ENCODE data around the gene MTMR12. TPM values are rescaled to one million over a fixed set of nuclear protein-coding genes. Genes with fewer than 3 reads are reported as not detected.

Gene MTMR12
- total and polyA plus RNA-seq, 2 experiments from 2014 or later: 5.5 to 13.4 TPM

DNA sequence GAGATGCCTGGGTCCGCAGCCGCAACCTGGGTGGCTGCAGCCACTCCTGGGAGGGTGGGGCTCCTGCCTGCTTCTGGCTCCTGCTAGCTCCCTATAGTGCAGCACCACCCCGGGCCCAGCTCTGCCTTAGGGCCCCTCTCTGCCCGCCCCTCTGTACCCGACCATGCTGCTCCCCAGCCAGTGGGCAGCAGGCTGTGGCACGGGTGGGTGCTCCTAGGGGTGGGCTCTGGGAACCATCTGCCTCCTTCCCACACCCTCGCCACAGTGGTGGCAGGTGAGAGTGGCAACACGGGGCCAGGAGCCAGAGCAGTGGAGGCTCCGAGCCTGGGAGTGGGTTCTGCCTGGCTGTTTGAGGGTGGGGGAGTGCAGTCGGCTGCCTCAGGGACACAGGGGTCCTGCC lies 7.8 kb upstream of the MTMR12 start:
- H3K36me3 ChIP-seq (ENCODE audit: low read depth): no peaks in the 10 kb centered on the region
- H3K9me3 ChIP-seq (ENCODE audit: low read depth): no peaks in the 10 kb centered on the region
- no peak overlapping the region for H3K4me2 ChIP-seq (ENCODE audit: unreplicated experiment)
- H3F3A ChIP-seq (ENCODE audit: insufficient read depth): no peaks in the 10 kb centered on the region
- no peak overlapping the region for H2AFZ ChIP-seq
- H3K27ac ChIP-seq: no peak overlapping the region
- DNase-seq: no peak
- 0 out of 2 replicates have a peak, but pooled peaks cover 5% of the 10 kb centered on the region for H3K4me1 ChIP-seq (ENCODE audit: insufficient read depth)
- H3K9ac ChIP-seq: no peak overlapping the region
- H4K20me1 ChIP-seq (ENCODE audit: insufficient read depth): no peaks in the 10 kb centered on the region
- H3K27me3 ChIP-seq (replicated peaks; ENCODE audit: insufficient read depth): no peaks in the 10 kb centered on the region
- no peaks in the 10 kb centered on the region for H3K9me2 ChIP-seq (ENCODE audit: insufficient read depth)
- 70 to 73% methylated on average over 8 to 10 of the region's 10 CpGs for WGBS, 2 experiments (ENCODE audit: low coverage in 1 of 2, low lambda C conversion rate in 2 of 2, missing lambda C conversion rate in 2 of 2)
- TF ChIP-seq EZH2 (IDR thresholded peaks at IDR 0.05; ENCODE audit: insufficient read depth, poor library complexity, severe bottlenecking) (no peak), EZH2phosphoT487 (IDR thresholded peaks at IDR 0.05; ENCODE audit: insufficient read depth, low read depth) (no peak)
- H3K4me3 ChIP-seq: no peak overlapping the region
- in situ Hi-C loops (cut with MboI): loop anchor here (25.0 kb wide), 1 partner anchor 483 kb away; no protein-coding TSS in a partner anchor
- H3K79me2 ChIP-seq (ENCODE audit: insufficient read depth): no peaks in the 10 kb centered on the region

DNA sequence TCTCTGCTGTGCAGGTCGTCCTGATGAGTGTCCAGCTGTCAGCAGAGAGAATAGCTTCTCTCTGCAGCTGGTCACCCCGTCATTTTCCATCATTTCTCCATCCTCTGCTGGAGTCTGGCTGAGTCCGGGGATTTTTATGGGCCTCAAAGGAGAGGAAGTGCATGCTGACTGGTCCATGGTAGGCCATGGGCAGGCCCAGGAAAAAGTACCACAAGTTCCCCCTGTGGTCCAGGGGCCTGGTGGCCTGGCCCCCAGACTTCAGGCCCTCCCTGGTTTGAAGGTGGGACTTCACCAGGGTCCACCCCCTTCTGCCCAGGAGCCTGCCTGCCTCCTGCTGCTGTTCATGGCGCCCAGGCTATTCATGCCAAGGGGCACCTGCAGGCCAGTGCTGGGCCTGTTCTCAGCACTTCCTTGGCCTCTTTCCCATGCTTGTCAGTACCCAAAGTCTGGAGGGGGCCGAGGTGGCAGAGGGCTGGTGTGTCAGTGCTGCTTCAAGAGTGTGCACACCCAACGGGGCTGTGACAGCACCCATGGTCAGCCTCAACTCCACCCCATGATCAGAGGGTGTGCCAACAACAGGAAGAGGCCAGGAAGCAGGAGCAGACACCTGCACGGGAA lies 7.3 kb upstream of the MTMR12 start:
- Histone ChIP-seq H3K79me2 (ENCODE audit: insufficient read depth) (no peaks in the 10 kb centered on the region), H3K9ac (no peak overlapping the region), H4K20me1 (ENCODE audit: insufficient read depth) (no peaks in the 10 kb centered on the region), H3K27me3 (replicated peaks; ENCODE audit: insufficient read depth) (no peaks in the 10 kb centered on the region), H3K27ac (no peak overlapping the region), H3K9me2 (ENCODE audit: insufficient read depth) (no peaks in the 10 kb centered on the region), H3K36me3 (ENCODE audit: low read depth) (no peaks in the 10 kb centered on the region), H3F3A (ENCODE audit: insufficient read depth) (no peaks in the 10 kb centered on the region), H2AFZ (no peak overlapping the region), H3K4me3 (no peak overlapping the region), H3K4me2 (ENCODE audit: unreplicated experiment) (no peak overlapping the region), H3K4me1 (ENCODE audit: insufficient read depth) (0 out of 2 replicates have a peak, but pooled peaks cover 5% of the 10 kb centered on the region), H3K9me3 (ENCODE audit: low read depth) (no peaks in the 10 kb centered on the region)
- no peak for DNase-seq
- TF ChIP-seq EZH2phosphoT487 (IDR thresholded peaks at IDR 0.05; ENCODE audit: insufficient read depth, low read depth): no peak
- no peak for TF ChIP-seq EZH2 (IDR thresholded peaks at IDR 0.05; ENCODE audit: insufficient read depth, poor library complexity, severe bottlenecking)
- WGBS, 2 experiments (ENCODE audit: low coverage in 1 of 2, low lambda C conversion rate in 2 of 2, missing lambda C conversion rate in 2 of 2): 55 to 56% methylated on average over 7 of the region's 7 CpGs
- in situ Hi-C loops (cut with MboI): loop anchor here (25.0 kb wide), 1 partner anchor 483 kb away; no protein-coding TSS in a partner anchor

GRCh38 chr5:32319392-32319791 lies 6.7 kb upstream of the MTMR12 start:
- in situ Hi-C loops (cut with MboI): loop anchor here (25.0 kb wide), 1 partner anchor 482 kb away; no protein-coding TSS in a partner anchor
- Histone ChIP-seq H3K9me2 (ENCODE audit: insufficient read depth) (no peaks in the 10 kb centered on the region), H3K4me1 (ENCODE audit: insufficient read depth) (0 out of 2 replicates have a peak, but pooled peaks cover 5% of the 10 kb centered on the region), H3K4me3 (no peak overlapping the region), H3K27me3 (replicated peaks; ENCODE audit: insufficient read depth) (no peaks in the 10 kb centered on the region), H3K27ac (no peak overlapping the region), H4K20me1 (ENCODE audit: insufficient read depth) (no peaks in the 10 kb centered on the region), H3K36me3 (ENCODE audit: low read depth) (no peaks in the 10 kb centered on the region), H3F3A (ENCODE audit: insufficient read depth) (no peaks in the 10 kb centered on the region), H3K4me2 (ENCODE audit: unreplicated experiment) (no peak overlapping the region), H3K9me3 (ENCODE audit: low read depth) (no peaks in the 10 kb centered on the region), H3K9ac (no peak overlapping the region), H2AFZ (no peak overlapping the region), H3K79me2 (ENCODE audit: insufficient read depth) (no peaks in the 10 kb centered on the region)
- DNase-seq: no peak
- WGBS, 2 experiments (ENCODE audit: low coverage in 1 of 2, low lambda C conversion rate in 2 of 2, missing lambda C conversion rate in 2 of 2): 80 to 88% methylated on average over 7 of the region's 7 CpGs
- no peak for TF ChIP-seq EZH2 (IDR thresholded peaks at IDR 0.05; ENCODE audit: insufficient read depth, poor library complexity, severe bottlenecking)

DNA sequence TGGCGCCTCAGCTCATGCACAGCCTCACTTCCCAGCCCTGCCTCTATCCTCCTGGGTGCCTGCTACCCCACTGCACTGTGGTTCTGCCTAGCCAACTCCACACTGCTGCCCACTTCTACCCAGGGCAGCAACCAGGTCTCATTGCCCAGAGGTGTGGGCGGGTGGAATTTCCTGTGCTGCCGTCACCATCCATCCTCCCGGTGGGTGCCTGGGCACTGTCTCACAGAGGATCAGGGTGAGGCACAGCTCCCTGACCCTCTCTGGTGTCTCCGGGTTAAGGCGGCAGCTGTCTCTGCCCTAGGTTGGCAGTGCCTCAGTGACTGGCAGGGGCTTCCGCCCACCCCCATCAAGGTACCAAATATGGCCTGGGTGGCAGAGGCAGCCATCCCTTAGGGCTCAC lies 4.3 kb upstream of the MTMR12 start:
- no peak overlapping the region for H3K4me2 ChIP-seq (ENCODE audit: unreplicated experiment)
- H3K4me1 ChIP-seq (ENCODE audit: insufficient read depth): 0 out of 2 replicates have a peak, but pooled peaks cover 5% of the 10 kb centered on the region
- H3K79me2 ChIP-seq (ENCODE audit: insufficient read depth): peaks cover under 1% of the 10 kb centered on the region; the same call in 1 of the 2 replicates
- H3K4me3 ChIP-seq: no peak overlapping the region
- H3K9me3 ChIP-seq (ENCODE audit: low read depth): no peaks in the 10 kb centered on the region
- no peaks in the 10 kb centered on the region for H3K27me3 ChIP-seq (replicated peaks; ENCODE audit: insufficient read depth)
- H3K36me3 ChIP-seq (ENCODE audit: low read depth): no peaks in the 10 kb centered on the region
- DNase-seq: peak; percentile 31
- no peak for TF ChIP-seq EZH2 (IDR thresholded peaks at IDR 0.05; ENCODE audit: insufficient read depth, poor library complexity, severe bottlenecking)
- no peak for TF ChIP-seq EZH2phosphoT487 (IDR thresholded peaks at IDR 0.05; ENCODE audit: insufficient read depth, low read depth)
- H3K9me2 ChIP-seq (ENCODE audit: insufficient read depth): no peaks in the 10 kb centered on the region
- WGBS, 2 experiments (ENCODE audit: low coverage in 1 of 2, low lambda C conversion rate in 2 of 2, missing lambda C conversion rate in 2 of 2): 75 to 85% methylated on average over 7 of the region's 7 CpGs
- in situ Hi-C loops (cut with MboI): loop anchor here (25.0 kb wide), 1 partner anchor 480 kb away; no protein-coding TSS in a partner anchor
- H3K9ac ChIP-seq: no peak overlapping the region
- H3F3A ChIP-seq (ENCODE audit: insufficient read depth): no peaks in the 10 kb centered on the region
- no peak overlapping the region for H3K27ac ChIP-seq
- H2AFZ ChIP-seq: peak overlapping the region; percentile 33; the same call in 1 of the 2 replicates
- H4K20me1 ChIP-seq (ENCODE audit: insufficient read depth): no peaks in the 10 kb centered on the region

Data from GM23248 (cell line).